Sigmoid colon (tissue), 4 donors: ENCODE data around the gene C8A.

Experiments
- CTCF ChIP-seq, 4 experiments: fragments of 450-650 bp in 3 of 4; fragments of 200-600 bp in 1 of 4; IDR thresholded peaks; one replicate each; pipeline ENCODE4 v1.5.1; 2016 to 2019; ENCODE audit warnings: antibody characterized with exemption in 4 of 4, mild to moderate bottlenecking in 3 of 4, moderate library complexity in 2 of 4
- POLR2A ChIP-seq, 2 donors: fragments of 450-650 bp; IDR thresholded peaks; one replicate each; pipeline ENCODE4 v1.6.1; 2016; ENCODE audit warnings: antibody characterized with exemption in 2 of 2, mild to moderate bottlenecking in 2 of 2, moderate library complexity in 2 of 2
- POLR2AphosphoS5 ChIP-seq, 4 donors: sonication (generic); formaldehyde crosslinking; IDR thresholded peaks; one replicate each; pipeline ENCODE4 v1.6.1; 2017; ENCODE audit warnings: antibody characterized with exemption in 4 of 4

- TF ChIP-seq CTCF (IDR thresholded peaks at IDR 0.05), result no peak
- no peak for TF ChIP-seq POLR2A (IDR thresholded peaks at IDR 0.05)
- TF ChIP-seq POLR2AphosphoS5 (IDR thresholded peaks at IDR 0.05), result no peak
These were observed 49.2 kb downstream of the C8A start for GRCh38 chr1:56903778-56904177.
